PC-9 (cell line): Measurements from ENCODE around the gene SLC25A1.

Experiments used
- CTCF ChIP-seq: fragments of 200-600 bp; sonication (generic); conservative IDR thresholded peaks from 2 replicates; pipeline ENCODE4 v1.6.1; 2017; ENCODE audit warnings: mixed run types, antibody characterized with exemption, mild to moderate bottlenecking, moderate library complexity
- EZH2 ChIP-seq: fragments of 200-600 bp; sonication (generic); IDR thresholded peaks from 2 replicates; pipeline ENCODE4 v1.8.0; 2017; ENCODE audit warnings: antibody characterized with exemption, low read depth

DNA sequence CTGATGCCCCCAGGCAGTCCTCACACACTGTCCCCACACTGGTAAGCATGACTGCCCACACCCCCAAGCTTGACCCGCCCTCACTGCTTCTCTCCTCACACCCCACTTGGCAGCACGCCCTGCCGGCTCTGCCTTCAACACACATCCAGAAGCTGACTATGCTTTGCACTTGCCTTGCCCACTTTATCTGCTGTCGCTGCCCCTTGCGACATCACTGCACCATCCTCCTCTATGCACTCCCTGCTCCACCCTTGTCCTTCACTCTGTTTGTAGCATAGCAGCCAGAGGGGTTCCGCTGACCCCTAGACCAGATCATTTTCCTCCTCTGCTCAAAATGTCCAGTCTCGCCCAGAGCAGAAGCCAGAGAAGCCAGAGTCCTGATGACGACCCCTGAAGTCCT lies 25.3 kb upstream of the SLC25A1 start:
- TF ChIP-seq CTCF = no peak
- no peak for TF ChIP-seq EZH2
